ENCODE measurements around the gene AKAP3.

AKAP3 gene

GRCh38 chr12:4648501-4649357 is at the start of gene AKAP3, which contains the start of gene NDUFA9:
TSS of gene AKAP3 (minus strand) at chr12:4649051. CDS start at chr12:4638196, 10,855 bp downstream.
TSS of gene NDUFA9 (plus strand) at chr12:4649114. CDS start at chr12:4649127, 13 bp downstream.
- DNase-seq (ENCODE audit: low spot score) (peak; percentile 93), FAIRE-seq (peak; percentile 93)

DNA sequence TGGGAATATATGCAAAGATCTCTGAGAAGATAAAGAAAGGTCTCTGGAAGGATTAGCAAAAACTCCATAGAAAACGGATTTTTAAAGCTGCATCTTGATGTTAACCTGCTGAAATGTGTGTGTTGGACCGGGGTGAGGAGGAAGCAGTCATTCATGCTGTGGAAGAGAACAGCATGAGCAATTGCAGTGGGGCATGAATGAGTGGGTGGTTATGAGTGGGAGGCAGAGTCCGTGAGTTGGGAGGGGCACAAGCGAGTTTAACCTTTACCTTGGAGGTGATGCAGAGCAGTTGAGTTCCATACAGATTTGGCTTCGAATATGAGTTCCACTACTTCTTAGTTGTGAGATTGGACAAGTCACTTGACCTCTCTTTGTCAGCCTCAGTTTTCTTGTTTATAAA is 41.9 kb upstream of the AKAP3 start:
- FAIRE-seq (no peak), DNase-seq (ENCODE audit: low spot score) (no peak)

DNA sequence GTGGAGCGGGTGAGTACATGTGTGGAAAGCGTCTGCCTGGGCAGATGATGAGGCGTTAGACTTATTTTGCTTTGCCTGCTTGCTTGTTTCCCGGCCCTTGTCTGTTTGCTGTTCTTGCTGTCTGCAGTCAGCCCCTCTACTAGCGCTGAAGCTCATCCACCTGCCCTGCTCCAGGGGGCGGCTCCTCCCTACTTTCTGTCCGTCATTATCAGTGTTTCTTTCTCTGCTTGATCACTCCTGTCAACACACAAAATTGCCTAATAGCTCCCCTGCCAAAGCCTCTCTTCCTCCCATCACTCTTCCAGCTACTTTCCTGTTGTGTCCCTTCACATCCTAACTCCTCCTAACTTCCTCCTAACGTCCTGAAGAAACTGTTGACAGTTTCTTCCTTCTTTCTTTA is 36.5 kb upstream of the AKAP3 start:
- no peak for DNase-seq (ENCODE audit: low spot score)
- FAIRE-seq: no peak

DNA sequence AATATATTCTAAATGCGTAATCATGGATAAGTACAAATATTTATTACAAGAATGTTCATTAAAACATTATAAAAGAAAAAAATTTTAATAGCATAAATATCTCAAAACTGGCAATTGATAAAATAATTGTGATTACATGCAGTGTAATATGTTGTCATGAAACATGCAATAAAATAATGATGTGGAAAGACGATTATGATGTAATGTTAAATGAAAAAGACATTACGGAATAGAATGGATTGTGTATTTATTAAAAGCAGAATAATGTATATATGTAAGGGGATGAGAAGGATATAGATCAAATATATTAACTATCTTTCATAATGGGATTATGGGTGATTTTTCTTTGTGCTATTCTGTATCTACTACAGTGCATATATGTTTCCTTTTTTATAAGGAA is 32.9 kb upstream of the AKAP3 start:
- no peak for FAIRE-seq
- DNase-seq (ENCODE audit: low spot score): no peak

DNA sequence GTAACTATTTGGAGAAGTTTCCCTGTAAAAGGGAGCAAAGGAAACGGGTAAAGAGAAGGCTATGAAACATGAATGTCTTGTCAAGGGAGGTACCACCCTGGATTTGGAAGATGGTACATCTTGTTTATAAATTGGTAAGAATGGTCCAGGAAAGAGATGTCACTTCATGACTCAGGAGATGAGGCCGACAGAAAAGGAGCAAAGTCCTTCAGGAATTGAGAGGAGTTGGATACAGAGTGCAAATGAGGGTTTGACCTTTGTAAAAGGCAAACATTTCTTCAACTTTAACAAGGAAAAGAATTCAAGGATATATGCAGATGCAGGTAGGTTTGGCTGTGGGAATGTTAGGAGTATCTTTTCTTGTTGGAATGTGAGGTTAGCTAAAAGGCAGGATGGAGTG is 30.9 kb upstream of the AKAP3 start:
- DNase-seq (ENCODE audit: low spot score): no peak
- no peak for FAIRE-seq

- DNase-seq (ENCODE audit: low spot score) (no peak), FAIRE-seq (peak; percentile 5)
These were observed 16.4 kb upstream of the AKAP3 start for GRCh38 chr12:4665236-4665635.

- no peak for FAIRE-seq
- peak; percentile 14 for DNase-seq (ENCODE audit: low spot score)
These were observed 15.2 kb upstream of the AKAP3 start for GRCh38 chr12:4663971-4664505.

- FAIRE-seq (no peak), DNase-seq (ENCODE audit: low spot score) (no peak)
These were observed 4.8 kb upstream of the AKAP3 start for GRCh38 chr12:4653691-4654090.

DNA sequence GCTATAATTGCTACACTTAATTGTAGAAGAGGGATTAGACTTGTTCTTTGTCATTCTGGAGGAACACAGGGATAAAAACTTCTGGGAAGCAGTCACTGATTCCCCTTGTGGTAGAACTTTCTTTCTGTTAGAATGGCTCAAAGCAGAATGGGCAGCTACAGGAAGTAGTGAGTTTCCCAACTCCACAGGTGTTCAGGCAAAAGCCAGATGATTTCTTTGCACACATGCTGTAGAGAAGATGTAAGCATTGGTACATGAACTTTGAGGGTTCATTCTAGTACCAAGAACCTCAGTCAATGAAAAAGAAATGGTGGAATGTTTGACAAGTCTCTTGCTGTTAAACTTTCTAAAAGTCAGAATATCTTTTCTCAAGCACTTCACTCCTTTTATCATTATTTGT is 4.4 kb upstream of the AKAP3 start:
- no peak for DNase-seq (ENCODE audit: low spot score)
- FAIRE-seq: no peak

DNA sequence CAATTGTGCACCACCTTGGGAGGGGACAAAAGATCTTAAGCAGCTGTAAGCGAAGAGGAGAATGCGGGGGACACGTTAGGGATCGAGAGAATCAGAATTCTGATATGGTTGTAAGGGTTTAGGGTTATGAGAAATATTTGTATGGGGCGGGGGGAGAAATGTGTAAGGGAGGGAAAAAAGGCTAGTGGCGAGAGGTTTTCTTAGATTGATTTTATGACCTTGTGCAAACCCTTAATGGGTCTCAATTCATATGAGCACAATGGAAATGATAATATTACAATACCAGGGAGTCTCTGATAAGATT is 459 bp upstream of the AKAP3 start:
- DNase-seq (ENCODE audit: low spot score) (no peak), FAIRE-seq (no peak)

DNA sequence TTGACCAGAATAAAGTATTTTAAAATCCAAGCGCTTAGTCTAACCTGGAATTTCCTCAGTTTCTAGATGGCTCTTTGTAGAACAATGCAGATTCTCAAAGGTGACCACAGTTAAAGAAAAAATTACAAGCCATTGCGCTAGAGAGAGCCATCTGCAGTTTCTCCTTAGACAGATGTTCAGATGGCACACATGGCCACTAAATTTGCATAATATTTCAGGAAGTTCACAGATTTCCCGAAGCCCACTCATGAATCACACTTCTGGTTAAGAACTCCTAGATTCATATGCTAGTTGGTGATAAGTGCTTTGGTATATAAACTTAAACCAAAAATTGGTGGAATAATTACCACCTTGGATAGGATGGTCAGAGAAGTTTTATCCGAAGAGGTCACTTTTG is 749 bp downstream of the AKAP3 start:
- FAIRE-seq (no peak), DNase-seq (ENCODE audit: low spot score) (no peak)

- FAIRE-seq: no peak
- no peak for DNase-seq (ENCODE audit: low spot score)
These were observed 3.8 kb downstream of the AKAP3 start for GRCh38 chr12:4645023-4645422.

DNA sequence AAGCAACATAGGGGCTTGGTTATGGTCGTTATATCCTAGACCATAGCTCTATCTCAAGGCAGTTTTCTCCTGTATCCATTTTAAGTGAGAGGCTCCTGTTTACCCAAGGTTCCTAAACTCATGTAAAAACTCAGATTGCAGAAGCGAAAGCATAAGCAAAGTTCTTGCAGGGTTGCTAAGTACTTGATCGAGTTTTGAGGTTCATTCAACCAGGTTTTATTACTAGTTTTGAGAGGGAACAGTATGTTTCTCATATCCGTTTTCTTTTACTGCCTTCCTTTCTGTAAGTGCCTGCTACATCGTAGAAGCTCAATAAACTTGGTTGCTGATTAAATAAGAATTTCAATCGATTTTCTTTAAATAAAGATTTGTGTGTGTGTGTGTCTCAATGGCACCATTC is 5.1 kb downstream of the AKAP3 start:
- no peak for FAIRE-seq
- DNase-seq (ENCODE audit: low spot score): no peak

DNA sequence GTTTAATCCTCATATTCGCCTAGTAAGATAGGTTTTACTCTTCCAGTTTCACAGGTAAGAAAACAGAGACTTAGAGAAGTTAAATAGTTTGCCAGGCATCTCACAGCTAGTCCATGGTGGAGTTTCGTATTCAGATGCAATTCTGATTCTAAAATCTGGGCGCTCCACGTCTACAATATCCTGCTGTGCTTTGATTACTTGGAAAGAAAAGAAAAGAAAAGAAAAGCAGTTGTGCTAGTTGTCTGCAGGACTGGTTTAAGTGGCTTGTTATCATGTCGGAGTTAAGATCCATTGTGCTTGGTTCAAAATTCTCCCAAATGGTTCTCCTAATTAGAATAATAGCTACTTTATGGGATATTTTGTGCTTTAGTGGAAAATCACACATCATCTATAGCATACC is 18.6 kb downstream of the AKAP3 start:
- FAIRE-seq: no peak
- DNase-seq (ENCODE audit: low spot score): no peak

GRCh38 chr12:4628406-4628805 is 20.4 kb downstream of the AKAP3 start:
- FAIRE-seq (no peak), DNase-seq (ENCODE audit: low spot score) (no peak)

- FAIRE-seq (peak; percentile 97), DNase-seq (ENCODE audit: low spot score) (no peak)
These were observed 22.3 kb downstream of the AKAP3 start for GRCh38 chr12:4626543-4626942.

- DNase-seq (ENCODE audit: low spot score) (no peak), FAIRE-seq (peak; percentile 88)
These were observed 27.3 kb downstream of the AKAP3 start for GRCh38 chr12:4621511-4621910.

- no peak for DNase-seq (ENCODE audit: low spot score)
- FAIRE-seq: no peak
These were observed 33.2 kb downstream of the AKAP3 start for GRCh38 chr12:4615667-4616066.

GRCh38 chr12:4610481-4610880 is 38.4 kb downstream of the AKAP3 start:
- FAIRE-seq: no peak

GRCh38 chr12:4609071-4609470 is 39.8 kb downstream of the AKAP3 start:
- no peak for FAIRE-seq
- DNase-seq (ENCODE audit: low spot score): no peak

More at GRCh38 chr12:4610481-4610880, 38.4 kb downstream of the AKAP3 start:
- no peak for DNase-seq (ENCODE audit: low spot score)

DNA sequence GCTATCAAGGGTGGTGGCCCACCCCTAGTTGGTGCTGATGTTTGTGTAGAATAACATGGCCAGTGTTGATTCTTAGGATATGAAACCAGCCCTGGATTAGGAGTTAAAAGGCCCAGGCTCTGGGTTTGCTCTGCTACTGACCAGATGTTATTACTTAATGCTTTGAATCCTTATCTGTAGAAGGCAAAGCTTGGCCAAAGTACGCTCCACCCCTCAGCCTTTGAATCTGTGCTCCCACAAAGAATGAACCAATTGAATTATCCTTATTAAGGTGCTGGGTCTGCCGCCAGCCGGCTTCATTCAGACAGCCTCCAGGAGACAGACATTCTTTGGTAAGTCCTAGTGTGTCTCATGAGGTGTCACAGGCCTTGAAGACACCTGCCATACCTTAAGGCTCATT is 41.8 kb downstream of the AKAP3 start:
- FAIRE-seq (no peak), DNase-seq (ENCODE audit: low spot score) (no peak)

DNA sequence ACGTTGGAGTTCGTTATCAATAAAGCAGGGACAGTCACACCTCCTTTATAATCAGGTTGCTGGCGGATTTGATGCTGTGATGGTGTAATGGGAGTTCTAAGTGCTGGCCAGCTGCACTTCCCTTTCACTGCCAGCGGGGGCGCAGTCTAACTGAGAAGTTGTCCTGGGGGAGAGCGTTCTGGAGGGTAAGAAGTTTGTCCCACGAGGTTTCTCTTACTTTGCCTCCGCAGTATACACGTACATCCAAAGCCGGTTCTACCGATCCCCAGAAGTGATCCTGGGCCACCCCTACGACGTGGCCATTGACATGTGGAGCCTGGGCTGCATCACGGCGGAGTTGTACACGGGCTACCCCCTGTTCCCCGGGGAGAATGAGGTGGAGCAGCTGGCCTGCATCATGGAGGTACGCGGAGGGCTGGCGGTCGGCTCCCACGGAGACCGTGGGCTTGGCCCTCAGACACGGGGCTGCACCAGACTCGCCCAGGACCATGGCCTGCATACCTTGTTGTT is 44.1 kb downstream of the AKAP3 start:
- peak; percentile 94 for DNase-seq (ENCODE audit: low spot score)
- FAIRE-seq: peak; percentile 92

DNA sequence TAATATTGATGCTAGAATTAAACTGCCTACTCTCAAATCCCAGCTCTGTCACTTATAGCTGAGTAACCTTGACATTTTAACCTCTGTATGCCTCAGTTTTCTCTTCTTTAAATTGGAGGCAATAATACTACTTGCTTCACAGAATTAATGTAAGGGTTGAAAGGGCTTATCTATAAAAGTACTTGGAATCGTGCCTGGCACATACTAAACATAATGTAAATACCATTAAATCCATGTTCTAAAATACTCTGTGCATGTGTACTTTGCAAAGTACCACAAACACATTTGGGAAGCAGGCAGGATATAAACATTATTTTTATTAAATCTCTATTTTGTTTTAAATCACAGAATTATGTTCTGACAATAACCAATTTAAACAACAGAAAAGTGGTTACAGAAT is 44.9 kb downstream of the AKAP3 start:
- no peak for DNase-seq (ENCODE audit: low spot score)
- no peak for FAIRE-seq

Measured in urothelium cell line (cell line).